Measurements from ENCODE around the gene CENPP. TPM values are rescaled to one million over a fixed set of nuclear protein-coding genes. Genes with fewer than 3 reads are reported as not detected.

Gene CENPP
- total and polyA plus RNA-seq, 2 donors from 2014 or later: 1.2 to 4.2 TPM

DNA sequence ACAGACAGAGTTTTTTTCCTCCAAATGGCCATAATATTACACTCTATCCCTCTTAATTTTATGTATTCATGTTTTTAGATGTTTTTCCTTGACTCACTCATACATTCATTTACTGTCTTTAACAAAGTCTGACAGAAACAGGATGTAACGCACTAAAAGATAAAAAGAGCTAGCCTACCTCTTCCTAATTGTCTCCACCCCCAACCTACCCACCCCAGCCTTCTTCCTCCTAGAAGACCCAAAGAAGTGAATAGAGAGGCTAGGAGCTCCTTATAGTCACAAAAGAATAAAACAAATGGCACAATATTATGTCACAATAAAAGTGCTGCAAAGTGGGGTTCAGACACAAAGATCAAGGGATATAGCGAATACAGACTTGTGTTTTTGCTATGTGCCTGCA lies 1.3 kb upstream of the CENPP start:
- intact Hi-C loops (cut with DNase I): no loop called here
- no peak for DNase-seq
- peaks cover 0 to 9% (median 6%) of the 10 kb centered on the region in 3 donors for H3K4me1 ChIP-seq (ENCODE audit: control insufficient read depth in 2 of 3, insufficient read depth in 2 of 3, low read depth in 1 of 3, low read length in 3 of 3)

DNA sequence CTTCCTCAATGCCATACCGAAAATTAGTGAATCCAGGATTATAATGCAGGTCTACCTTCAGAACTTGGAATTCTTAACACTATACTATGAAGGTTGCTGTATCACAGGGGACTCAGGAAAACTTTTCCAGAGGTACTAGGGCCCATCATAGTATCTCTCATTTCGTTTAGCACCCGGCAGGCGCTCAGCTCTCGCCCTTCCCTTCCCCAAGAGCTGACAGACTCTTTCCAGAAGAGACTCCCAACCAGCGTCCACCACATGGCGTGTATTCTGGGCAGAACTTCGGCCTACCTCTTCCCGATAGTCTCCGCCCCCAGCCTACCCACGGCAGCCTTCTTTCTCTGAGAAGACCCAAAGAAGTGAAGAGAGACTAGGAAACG lies 874 bp upstream of the CENPP start:
- FAIRE-seq (no peak), DNase-seq (peak in 1 of 5 donors; percentile 86)
- Histone ChIP-seq H3K27me3 (ENCODE audit: control insufficient read depth, insufficient read depth, low read length) (no peaks in the 10 kb centered on the region), H3K9me3 (ENCODE audit: control insufficient read depth in 2 of 3, insufficient read depth in 1 of 3, low read length in 3 of 3) (no peaks in the 10 kb centered on the region), H3K27ac (ENCODE audit: low read depth in 2 of 2, low read length in 2 of 2) (peak overlapping the region; percentile 98 to 99), H3K36me3 (ENCODE audit: control insufficient read depth in 2 of 3, insufficient read depth in 3 of 3, low read length in 3 of 3) (peaks cover 4 to 13% (median 5%) of the 10 kb centered on the region in 3 donors), H3K4me3 (ENCODE audit: low read length in 3 of 3) (peak overlapping the region; percentile 79 to 95 (median 94)), H3K9ac (ENCODE audit: low read length in 3 of 3) (peak overlapping the region; percentile 56 to 97 (median 66)), H3K4me1 (ENCODE audit: control insufficient read depth in 2 of 3, insufficient read depth in 2 of 3, low read depth in 1 of 3, low read length in 3 of 3) (peaks cover 0 to 9% (median 6%) of the 10 kb centered on the region in 3 donors)
- intact Hi-C loops (cut with DNase I): no loop called here
- TF ChIP-seq, protein P1, sequence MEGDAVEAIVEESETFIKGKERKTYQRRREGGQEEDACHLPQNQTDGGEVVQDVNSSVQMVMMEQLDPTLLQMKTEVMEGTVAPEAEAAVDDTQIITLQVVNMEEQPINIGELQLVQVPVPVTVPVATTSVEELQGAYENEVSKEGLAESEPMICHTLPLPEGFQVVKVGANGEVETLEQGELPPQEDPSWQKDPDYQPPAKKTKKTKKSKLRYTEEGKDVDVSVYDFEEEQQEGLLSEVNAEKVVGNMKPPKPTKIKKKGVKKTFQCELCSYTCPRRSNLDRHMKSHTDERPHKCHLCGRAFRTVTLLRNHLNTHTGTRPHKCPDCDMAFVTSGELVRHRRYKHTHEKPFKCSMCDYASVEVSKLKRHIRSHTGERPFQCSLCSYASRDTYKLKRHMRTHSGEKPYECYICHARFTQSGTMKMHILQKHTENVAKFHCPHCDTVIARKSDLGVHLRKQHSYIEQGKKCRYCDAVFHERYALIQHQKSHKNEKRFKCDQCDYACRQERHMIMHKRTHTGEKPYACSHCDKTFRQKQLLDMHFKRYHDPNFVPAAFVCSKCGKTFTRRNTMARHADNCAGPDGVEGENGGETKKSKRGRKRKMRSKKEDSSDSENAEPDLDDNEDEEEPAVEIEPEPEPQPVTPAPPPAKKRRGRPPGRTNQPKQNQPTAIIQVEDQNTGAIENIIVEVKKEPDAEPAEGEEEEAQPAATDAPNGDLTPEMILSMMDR (IDR thresholded peaks at IDR 0.05; ENCODE audit: borderline replicate concordance, extremely low read depth, insufficient read depth): no peak

More for the DNA sequence above, 1.3 kb upstream of the CENPP start:
- Histone ChIP-seq H3K36me3 (ENCODE audit: control insufficient read depth in 2 of 3, insufficient read depth in 3 of 3, low read length in 3 of 3) (peaks cover 7 to 17% (median 9%) of the 10 kb centered on the region in 3 donors), H3K27ac (ENCODE audit: low read depth in 2 of 2, low read length in 2 of 2) (no peak overlapping the region), H3K4me3 (ENCODE audit: low read length in 3 of 3) (peak overlapping the region; percentile 79 to 95 (median 94)), H3K9ac (ENCODE audit: low read length in 3 of 3) (peak overlapping the region; percentile 56 to 97 (median 66)), H3K27me3 (ENCODE audit: control insufficient read depth, insufficient read depth, low read length) (no peaks in the 10 kb centered on the region), H3K9me3 (ENCODE audit: control insufficient read depth in 2 of 3, insufficient read depth in 1 of 3, low read length in 3 of 3) (no peaks in the 10 kb centered on the region)
- TF ChIP-seq, protein P1 (IDR thresholded peaks at IDR 0.05; ENCODE audit: borderline replicate concordance, extremely low read depth, insufficient read depth): no peak
- no peak for FAIRE-seq

DNA sequence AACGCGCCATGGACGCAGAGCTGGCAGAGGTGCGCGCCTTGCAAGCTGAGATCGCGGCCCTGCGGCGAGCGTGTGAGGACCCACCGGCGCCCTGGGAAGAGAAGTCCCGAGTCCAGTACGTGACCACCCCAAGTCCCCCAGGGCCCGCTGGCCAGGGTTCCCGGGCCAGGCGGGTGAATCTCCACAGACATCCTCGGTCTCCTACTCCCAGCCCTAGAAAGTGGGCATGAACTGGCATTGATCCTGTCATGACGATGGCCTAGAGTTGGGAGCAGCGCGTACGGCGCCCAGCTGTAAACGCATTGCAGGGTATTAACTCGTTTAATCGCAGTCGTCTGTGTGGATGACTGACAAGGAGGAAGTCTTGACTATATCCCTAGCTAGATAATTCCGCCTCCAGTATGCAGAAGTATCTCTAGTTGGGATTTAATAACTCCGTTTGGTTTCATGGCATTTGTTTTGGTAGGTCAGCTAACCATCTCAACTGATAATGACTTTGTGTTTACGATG lies 293 bp downstream of the CENPP start:
- Histone ChIP-seq H3K4me3 (ENCODE audit: low read length in 3 of 3) (peak overlapping the region; percentile 79 to 95 (median 94)), H3K36me3 (ENCODE audit: control insufficient read depth in 2 of 3, insufficient read depth in 3 of 3, low read length in 3 of 3) (peaks cover 0 to 7% (median 1%) of the 10 kb centered on the region in 3 donors), H3K27ac (ENCODE audit: low read depth in 2 of 2, low read length in 2 of 2) (peak overlapping the region; percentile 98 to 99), H3K4me1 (ENCODE audit: control insufficient read depth in 2 of 3, insufficient read depth in 2 of 3, low read depth in 1 of 3, low read length in 3 of 3) (peaks cover 0 to 9% (median 6%) of the 10 kb centered on the region in 3 donors), H3K9ac (ENCODE audit: low read length in 3 of 3) (peak overlapping the region; percentile 56 to 97 (median 66)), H3K9me3 (ENCODE audit: control insufficient read depth in 2 of 3, insufficient read depth in 1 of 3, low read length in 3 of 3) (no peaks in the 10 kb centered on the region), H3K27me3 (ENCODE audit: control insufficient read depth, insufficient read depth, low read length) (no peaks in the 10 kb centered on the region)
- DNase-seq: peak in 2 of 5 donors; percentile 76 to 87
- TF ChIP-seq, protein P1 (IDR thresholded peaks at IDR 0.05; ENCODE audit: borderline replicate concordance, extremely low read depth, insufficient read depth): no peak
- intact Hi-C loops (cut with DNase I): no loop called here
- FAIRE-seq: no peak

Data from kidney (tissue), 14 donors.